NAMALWA (cell line): ENCODE results near the gene SLC25A21.
"Not testable (repeated sequence)": the region's sequence is repeated elsewhere in the genome, so short reads cannot be mapped to it uniquely, and the experiment has no call there.

ENCODE experiments used
- DNase-seq: peaks from one replicate; pipeline ENCODE4 v3.0.0-alpha.2; 2015; ENCODE audit warnings: low spot score

Gene SLC25A21

GRCh38 chr14:36822685-36823084 is 349.7 kb downstream of the SLC25A21 start:
- DNase-seq, result no peak

- no peak for DNase-seq
Measured at GRCh38 chr14:36820901-36821300, 351.5 kb downstream of the SLC25A21 start.

- no peak for DNase-seq
Measured at GRCh38 chr14:36820111-36820709, 352.2 kb downstream of the SLC25A21 start.

GRCh38 chr14:36818794-36819384 is 353.5 kb downstream of the SLC25A21 start:
- no peak for DNase-seq

- no peak for DNase-seq
Measured at GRCh38 chr14:36818246-36818645, 354.2 kb downstream of the SLC25A21 start.

- DNase-seq, result no peak
Measured at GRCh38 chr14:36817071-36817930, 355.1 kb downstream of the SLC25A21 start.

- no peak for DNase-seq
Measured at GRCh38 chr14:36816481-36816880, 355.9 kb downstream of the SLC25A21 start.

GRCh38 chr14:36814783-36815182 is 357.6 kb downstream of the SLC25A21 start:
- DNase-seq, result not testable (repeated sequence)

- DNase-seq, result no peak
Measured at GRCh38 chr14:36810209-36810608, 362.2 kb downstream of the SLC25A21 start.

- DNase-seq, result no peak
Measured at GRCh38 chr14:36807727-36808126, 364.7 kb downstream of the SLC25A21 start.

- DNase-seq, result no peak
Measured at GRCh38 chr14:36805131-36805559, 367.3 kb downstream of the SLC25A21 start.

- no peak for DNase-seq
Measured at GRCh38 chr14:36797634-36798033, 374.8 kb downstream of the SLC25A21 start.

- no peak for DNase-seq
Measured at GRCh38 chr14:36791402-36791801, 381.0 kb downstream of the SLC25A21 start.

GRCh38 chr14:36785511-36785910 is 386.9 kb downstream of the SLC25A21 start:
- no peak for DNase-seq

- DNase-seq, result no peak
Measured at GRCh38 chr14:36784541-36784940, 387.9 kb downstream of the SLC25A21 start.

- DNase-seq, result no peak
Measured at GRCh38 chr14:36781897-36782296, 390.5 kb downstream of the SLC25A21 start.

- DNase-seq, result no peak
Measured at GRCh38 chr14:36773558-36773957, 398.8 kb downstream of the SLC25A21 start.

- peak; percentile 0 for DNase-seq
Measured at GRCh38 chr14:36773136-36773540, 399.3 kb downstream of the SLC25A21 start.

- no peak for DNase-seq
Measured at GRCh38 chr14:36771028-36771640, 401.3 kb downstream of the SLC25A21 start.

GRCh38 chr14:36768638-36769337 is 403.6 kb downstream of the SLC25A21 start:
- no peak for DNase-seq

GRCh38 chr14:36767603-36768281 is 404.7 kb downstream of the SLC25A21 start:
- no peak for DNase-seq
